Loucy (cell line): ENCODE data around the gene RPL12.

ENCODE experiments used
- EZH2phosphoT487 ChIP-seq: fragments of 200-600 bp; IDR thresholded peaks from 2 replicates; pipeline ENCODE4 v1.6.1; 2018; ENCODE audit warnings: antibody characterized with exemption, mild to moderate bottlenecking, moderate library complexity, borderline replicate concordance
- TF ChIP-seq, protein P1 (sequence below): fragments of 200-600 bp; sonication (generic); conservative IDR thresholded peaks from 2 replicates; pipeline ENCODE4 v1.5.1; 2014; ENCODE audit warnings: mild to moderate bottlenecking, antibody characterized with exemption, low read length

DNA sequence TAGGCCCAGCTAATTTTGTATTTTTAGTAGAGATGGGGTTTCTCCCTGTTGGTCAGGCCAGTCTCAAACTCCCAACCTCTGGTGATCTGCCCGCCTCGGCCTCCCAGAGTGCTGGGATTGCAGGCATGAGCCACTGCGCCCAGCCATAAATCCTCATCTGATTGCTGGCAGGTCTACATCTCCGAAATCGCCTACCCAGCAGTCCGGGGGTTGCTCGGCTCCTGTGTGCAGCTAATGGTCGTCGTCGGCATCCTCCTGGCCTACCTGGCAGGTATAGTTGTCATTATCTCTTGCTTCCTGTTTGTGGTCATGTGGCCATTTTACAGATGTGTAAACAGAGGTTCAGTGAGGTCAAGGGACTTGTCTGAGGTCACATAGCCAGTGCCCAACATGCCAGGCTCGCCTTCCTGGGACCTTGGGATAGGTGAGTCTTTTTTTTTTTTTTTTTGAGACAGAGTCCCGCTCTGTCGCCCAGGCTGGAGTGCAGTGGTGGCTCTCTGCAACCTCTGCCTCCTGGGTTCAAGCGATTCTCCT, 51.4 kb downstream of the RPL12 start:
- TF ChIP-seq, protein P1, sequence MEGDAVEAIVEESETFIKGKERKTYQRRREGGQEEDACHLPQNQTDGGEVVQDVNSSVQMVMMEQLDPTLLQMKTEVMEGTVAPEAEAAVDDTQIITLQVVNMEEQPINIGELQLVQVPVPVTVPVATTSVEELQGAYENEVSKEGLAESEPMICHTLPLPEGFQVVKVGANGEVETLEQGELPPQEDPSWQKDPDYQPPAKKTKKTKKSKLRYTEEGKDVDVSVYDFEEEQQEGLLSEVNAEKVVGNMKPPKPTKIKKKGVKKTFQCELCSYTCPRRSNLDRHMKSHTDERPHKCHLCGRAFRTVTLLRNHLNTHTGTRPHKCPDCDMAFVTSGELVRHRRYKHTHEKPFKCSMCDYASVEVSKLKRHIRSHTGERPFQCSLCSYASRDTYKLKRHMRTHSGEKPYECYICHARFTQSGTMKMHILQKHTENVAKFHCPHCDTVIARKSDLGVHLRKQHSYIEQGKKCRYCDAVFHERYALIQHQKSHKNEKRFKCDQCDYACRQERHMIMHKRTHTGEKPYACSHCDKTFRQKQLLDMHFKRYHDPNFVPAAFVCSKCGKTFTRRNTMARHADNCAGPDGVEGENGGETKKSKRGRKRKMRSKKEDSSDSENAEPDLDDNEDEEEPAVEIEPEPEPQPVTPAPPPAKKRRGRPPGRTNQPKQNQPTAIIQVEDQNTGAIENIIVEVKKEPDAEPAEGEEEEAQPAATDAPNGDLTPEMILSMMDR, result no peak
- no peak for TF ChIP-seq EZH2phosphoT487
